IMR-90 (cell line): ENCODE results near the gene GPR107. TPM values are rescaled to one million over a fixed set of nuclear protein-coding genes. Genes with fewer than 3 reads are reported as not detected.

Source experiments
- ATAC-seq: fragments of 200-7000 bp; cut with Tn5 transposase; 2 replicates; pipeline ENCODE4 v1.9.1; 2020; ENCODE audit warnings: low read depth, mild to moderate bottlenecking, moderate library complexity
- BruUV-seq: library from RNA; stranded (reverse); fragments of 400-500 nt; replicated peaks from 2 replicates; lab custom pipeline; 2021; lab: Mats Ljungman, UMichigan
- CTCF ChIA-PET: fragments of 300-600 bp; formaldehyde crosslinking; extraction: SDS; loops from one replicate; lab custom pipeline; 2021; ENCODE audit warnings: antibody characterized with exemption; lab: Yijun Ruan, JAX
- POLR2A ChIA-PET: fragments of 300-600 bp; sonication (Branson Sonifier 250); formaldehyde crosslinking; loops from one replicate; lab custom pipeline; 2022; ENCODE audit warnings: antibody characterized with exemption; ENCODE audit not compliant: unreplicated experiment; lab: Charles Lee
- DNase-seq: peaks from one replicate; pipeline ENCODE4 v3.0.0; 2013
- H2AFZ ChIP-seq: replicated peaks from 2 replicates; pipeline ENCODE3; 2013; ENCODE audit warnings: low read length, mild to moderate bottlenecking; ENCODE audit not compliant: poor library complexity
- H2AK5ac ChIP-seq: 2 replicates; pipeline ENCODE4 v1.6.1; 2013; ENCODE audit warnings: low read depth, low read length, inconsistent platforms
- H2AK9ac ChIP-seq: replicated peaks from 2 replicates; pipeline ENCODE3; 2013; ENCODE audit warnings: mild to moderate bottlenecking, low read depth, low read length, moderate library complexity; ENCODE audit not compliant: poor library complexity
- H2BK120ac ChIP-seq: 2 replicates; pipeline ENCODE4 v1.6.1; 2013; ENCODE audit warnings: low read depth, low read length, inconsistent platforms
- H2BK15ac ChIP-seq: 3 replicates; pipeline ENCODE4 v1.6.1; 2013; ENCODE audit warnings: low read depth, low read length, inconsistent platforms
- H2BK20ac ChIP-seq: 2 replicates; pipeline ENCODE4 v1.6.1; 2013; ENCODE audit warnings: low read depth, mild to moderate bottlenecking, inconsistent platforms, low read length, moderate library complexity
- H2BK5ac ChIP-seq: 2 replicates; pipeline ENCODE4 v1.6.1; 2013; ENCODE audit warnings: mild to moderate bottlenecking, low read depth, low read length, inconsistent platforms; ENCODE audit not compliant: poor library complexity, severe bottlenecking
- H3K14ac ChIP-seq: replicated peaks from 2 replicates; pipeline ENCODE4 v1.6.1; 2013; ENCODE audit warnings: low read depth, low read length, inconsistent platforms
- H3K18ac ChIP-seq: 2 replicates; pipeline ENCODE4 v1.6.1; 2013; ENCODE audit warnings: low read depth, low read length, control low read depth
- H3K23ac ChIP-seq: 2 replicates; pipeline ENCODE4 v1.6.1; 2013; ENCODE audit warnings: low read depth, low read length, inconsistent platforms
- H3K27ac ChIP-seq: 2 replicates; pipeline ENCODE4 v1.5.1; 2013; ENCODE audit warnings: mild to moderate bottlenecking, control low read depth, low read length; ENCODE audit not compliant: insufficient read depth
- H3K27me3 ChIP-seq: 2 replicates; pipeline ENCODE4 v1.6.1; 2013; ENCODE audit warnings: low read length; ENCODE audit not compliant: control insufficient read depth, insufficient read depth
- H3K36me3 ChIP-seq: 2 replicates; pipeline ENCODE4 v1.6.1; 2013; ENCODE audit warnings: low read length, mixed read lengths; ENCODE audit not compliant: control insufficient read depth, insufficient read depth
- H3K4ac ChIP-seq: 2 replicates; pipeline ENCODE4 v1.6.1; 2013; ENCODE audit warnings: low read depth, low read length, inconsistent platforms
- H3K4me1 ChIP-seq: 2 replicates; pipeline ENCODE4 v1.6.1; 2013; ENCODE audit warnings: low read length, mixed read lengths; ENCODE audit not compliant: control insufficient read depth, insufficient read depth
- H3K4me2 ChIP-seq: 2 replicates; pipeline ENCODE4 v1.6.1; 2013; ENCODE audit warnings: low read depth, mild to moderate bottlenecking, control low read depth, low read length, moderate library complexity
- H3K4me3 ChIP-seq: 2 replicates; pipeline ENCODE4 v1.5.1; 2013; ENCODE audit warnings: low read depth, mild to moderate bottlenecking, control low read depth, low read length, moderate library complexity; ENCODE audit not compliant: insufficient read depth
- H3K56ac ChIP-seq: 2 replicates; pipeline ENCODE4 v1.6.1; 2013; ENCODE audit warnings: low read length, inconsistent platforms; ENCODE audit not compliant: insufficient read depth; ENCODE audit errors: extremely low read depth
- H3K79me1 ChIP-seq, 2 experiments: 2 replicates each; pipeline ENCODE4 v1.6.1; 2013; ENCODE audit warnings: low read length in 2 of 2, inconsistent platforms in 1 of 2, low read depth in 1 of 2
- H3K9ac ChIP-seq: 2 replicates; pipeline ENCODE4 v1.6.1; 2013; ENCODE audit warnings: low read depth, low read length, control low read depth
- H3K9me1 ChIP-seq: 2 replicates; pipeline ENCODE4 v1.6.1; 2013; ENCODE audit warnings: low read length, inconsistent platforms; ENCODE audit not compliant: insufficient read depth
- H3K9me3 ChIP-seq: 2 replicates; pipeline ENCODE4 v1.6.1; 2013; ENCODE audit warnings: low read length; ENCODE audit not compliant: control insufficient read depth, insufficient read depth
- H4K20me1 ChIP-seq: 2 replicates; pipeline ENCODE4 v1.6.1; 2013; ENCODE audit warnings: low read length, inconsistent platforms; ENCODE audit not compliant: insufficient read depth
- H4K5ac ChIP-seq: 2 replicates; pipeline ENCODE4 v1.6.1; 2013; ENCODE audit warnings: mild to moderate bottlenecking, low read depth, low read length, control low read depth
- H4K8ac ChIP-seq, 2 experiments: 2 replicates each; pipeline ENCODE4 v1.6.1; 2013; ENCODE audit warnings: low read depth in 2 of 2, low read length in 2 of 2, control low read depth in 1 of 2, inconsistent platforms in 1 of 2
- H4K91ac ChIP-seq: 2 replicates; pipeline ENCODE4 v1.6.1; 2013; ENCODE audit warnings: low read depth, low read length, inconsistent platforms; ENCODE audit not compliant: insufficient read depth
- BHLHE40 ChIP-seq: fragments of 150-350 bp; IDR thresholded peaks from 2 replicates; pipeline ENCODE4 v1.6.1; 2016; ENCODE audit warnings: mild to moderate bottlenecking, low read depth, low read length
- CEBPB ChIP-seq: IDR thresholded peaks from 2 replicates; pipeline ENCODE4 v1.6.1; 2012; ENCODE audit warnings: low read depth, low read length, improper control_type of control experiment
- ELK1 ChIP-seq: fragments of 150-350 bp; IDR thresholded peaks from 2 replicates; pipeline ENCODE4 v1.6.1; 2016; ENCODE audit warnings: low read depth, mild to moderate bottlenecking, low read length, moderate library complexity, borderline replicate concordance
- FOS ChIP-seq: fragments of 150-350 bp; IDR thresholded peaks from 2 replicates; pipeline ENCODE4 v1.6.1; 2016; ENCODE audit warnings: low read depth, low read length
- MAFK ChIP-seq: IDR thresholded peaks from 2 replicates; pipeline ENCODE4 v1.6.1; 2012; ENCODE audit warnings: low read depth, low read length, improper control_type of control experiment
- MAZ ChIP-seq: IDR thresholded peaks from 2 replicates; pipeline ENCODE4 v1.6.1; 2012; ENCODE audit warnings: low read depth, mild to moderate bottlenecking, low read length, improper control_type of control experiment, moderate library complexity, borderline replicate concordance
- MXI1 ChIP-seq: IDR thresholded peaks from 2 replicates; pipeline ENCODE4 v1.6.1; 2012; ENCODE audit warnings: low read depth, mild to moderate bottlenecking, low read length, moderate library complexity, borderline replicate concordance
- NFE2L2 ChIP-seq: fragments of 150-350 bp; IDR thresholded peaks from 2 replicates; pipeline ENCODE4 v1.6.1; 2016; ENCODE audit warnings: low read depth, mild to moderate bottlenecking, low read length
- POLR2A ChIP-seq: IDR thresholded peaks from 2 replicates; pipeline ENCODE4 v1.6.1; 2012; ENCODE audit warnings: mild to moderate bottlenecking, low read depth, low read length
- RAD21 ChIP-seq: IDR thresholded peaks from 2 replicates; pipeline ENCODE4 v1.6.1; 2012; ENCODE audit warnings: low read length, improper control_type of control experiment
- RCOR1 ChIP-seq: IDR thresholded peaks from 2 replicates; pipeline ENCODE4 v1.6.1; 2012; ENCODE audit warnings: mild to moderate bottlenecking, low read length, improper control_type of control experiment; ENCODE audit not compliant: insufficient replicate concordance
- RFX5 ChIP-seq: IDR thresholded peaks from 2 replicates; pipeline ENCODE4 v1.8.0; 2012; ENCODE audit warnings: low read depth, mild to moderate bottlenecking, low read length, moderate library complexity
- SMC3 ChIP-seq: fragments of 150-350 bp; IDR thresholded peaks from 2 replicates; pipeline ENCODE4 v1.6.1; 2016; ENCODE audit warnings: low read depth, mild to moderate bottlenecking, antibody characterized with exemption, low read length, moderate library complexity
- USF2 ChIP-seq: fragments of 150-350 bp; IDR thresholded peaks from 2 replicates; pipeline ENCODE4 v1.6.1; 2017; ENCODE audit warnings: mild to moderate bottlenecking, antibody characterized with exemption, low read length, low read depth
- WGBS, 2 experiments: methylation state at CpG; one replicate each; pipeline versions ENCODE4 v1.1.5 to v1.1.7; 2013; ENCODE audit warnings: missing lambda C conversion rate in 2 of 2; ENCODE audit not compliant: insufficient read length in 1 of 2; ENCODE audit errors: extremely low coverage in 2 of 2; 5-methylcytosine and 5-hydroxymethylcytosine counted together
- dilution Hi-C: fragments of 300-500 bp; cut with HindIII; formaldehyde crosslinking; loops from one replicate; pipeline ENCODE4 v1.14.3; 2018; ENCODE audit warnings: low sequenced_read_pairs; ENCODE audit not compliant: unreplicated experiment
- in situ Hi-C: fragments of 300-500 bp; cut with MboI; formaldehyde crosslinking; loops from 3 replicates; pipeline ENCODE4 v1.14.3; 2019; ENCODE audit warnings: low sequenced_read_pairs, inconsistent platforms, mixed read lengths
- intact Hi-C: fragments of 100-400 bp; cut with micrococcal nuclease; formaldehyde crosslinking; loops from 2 replicates; pipeline ENCODE4 v1.10.0; 2022
- polyA plus RNA-seq, 3 experiments: library from polyadenylated mRNA; depleted of rRNA; stranded (reverse); fragments of >200 nt; gene quantifications; 2 replicates each; pipeline ENCODE4 v1.2.3, GENCODE V29; 2012; ENCODE audit warnings: low replicate concordance in 1 of 3
- total RNA-seq: library from RNA; depleted of rRNA; stranded (reverse); fragments of >200 nt; gene quantifications from 2 replicates; pipeline ENCODE4 v1.2.3, GENCODE V29; 2012
- TF ChIP-seq, protein P1 (sequence below): conservative IDR thresholded peaks from 2 replicates; pipeline ENCODE4 v1.5.1; 2012; ENCODE audit warnings: mild to moderate bottlenecking, low read depth, low read length, improper control_type of control experiment

Gene GPR107
- total and polyA plus RNA-seq, 2 of the 4 experiments (the other 2 are of a cell fraction), result 16.7 to 21.6 TPM

- Histone ChIP-seq H4K8ac (no peak overlapping the region), H2AK9ac (no peak overlapping the region), H3K4ac (no peak overlapping the region), H3K27me3 (0 out of 2 replicates have a peak, but pooled peaks cover 2% of the 10 kb centered on the region), H3K56ac (no peak overlapping the region), H3K23ac (no peak overlapping the region), H3K27ac (no peak overlapping the region), H3K14ac (0 out of 2 replicates have a peak overlapping the region, but pooled peaks have one; percentile 9), H4K5ac (no peak overlapping the region), H3K4me3 (no peak overlapping the region), H2BK120ac (no peak overlapping the region), H3K4me1 (peaks cover 6% of the 10 kb centered on the region), H3K36me3 (no peaks in the 10 kb centered on the region), H3K9me1 (peaks cover 6% of the 10 kb centered on the region), H2BK20ac (no peak overlapping the region), H3K9ac (no peak overlapping the region), H3K9me3 (peaks cover 2% of the 10 kb centered on the region; the same call in 1 of the 2 replicates), H3K4me2 (no peak overlapping the region), H2BK15ac (no peak overlapping the region), H2AFZ (no peak overlapping the region), H3K79me1 (peaks cover 19 to 38% of the 10 kb centered on the region in 2 experiments), H4K91ac (no peak overlapping the region), H2BK5ac (no peak overlapping the region), H3K18ac (no peak overlapping the region), H2AK5ac (no peak overlapping the region), H4K20me1 (peaks cover 55% of the 10 kb centered on the region)
- in situ Hi-C loops, result no loop called here
- WGBS, 2 experiments, result no CpG with 5 or more reads among the region's 7 CpGs
- ATAC-seq, result no peak
- BruUV-seq, result no TSS peak
- TF ChIP-seq CEBPB (no peak), ELK1 (no peak), USF2 (no peak), SMC3 (no peak), FOS (no peak), POLR2A (no peak), BHLHE40 (no peak), RCOR1 (no peak), MAZ (no peak), RAD21 (no peak), RFX5 (no peak), NFE2L2 (no peak), MXI1 (no peak), MAFK (no peak)
- TF ChIP-seq, protein P1, sequence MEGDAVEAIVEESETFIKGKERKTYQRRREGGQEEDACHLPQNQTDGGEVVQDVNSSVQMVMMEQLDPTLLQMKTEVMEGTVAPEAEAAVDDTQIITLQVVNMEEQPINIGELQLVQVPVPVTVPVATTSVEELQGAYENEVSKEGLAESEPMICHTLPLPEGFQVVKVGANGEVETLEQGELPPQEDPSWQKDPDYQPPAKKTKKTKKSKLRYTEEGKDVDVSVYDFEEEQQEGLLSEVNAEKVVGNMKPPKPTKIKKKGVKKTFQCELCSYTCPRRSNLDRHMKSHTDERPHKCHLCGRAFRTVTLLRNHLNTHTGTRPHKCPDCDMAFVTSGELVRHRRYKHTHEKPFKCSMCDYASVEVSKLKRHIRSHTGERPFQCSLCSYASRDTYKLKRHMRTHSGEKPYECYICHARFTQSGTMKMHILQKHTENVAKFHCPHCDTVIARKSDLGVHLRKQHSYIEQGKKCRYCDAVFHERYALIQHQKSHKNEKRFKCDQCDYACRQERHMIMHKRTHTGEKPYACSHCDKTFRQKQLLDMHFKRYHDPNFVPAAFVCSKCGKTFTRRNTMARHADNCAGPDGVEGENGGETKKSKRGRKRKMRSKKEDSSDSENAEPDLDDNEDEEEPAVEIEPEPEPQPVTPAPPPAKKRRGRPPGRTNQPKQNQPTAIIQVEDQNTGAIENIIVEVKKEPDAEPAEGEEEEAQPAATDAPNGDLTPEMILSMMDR, result no peak
- intact Hi-C loops, result no loop called here
- ChIA-PET POLR2A (no interaction called here), CTCF (interaction anchor here (1.3 kb wide), 1 partner anchor 11 kb away, joined by 3 read pairs; no protein-coding TSS in a partner anchor)
- dilution Hi-C loops, result no loop called here
- no peak for DNase-seq
Measured at GRCh38 chr9:130020618-130021017, 33.1 kb upstream of the GPR107 start.
